Measurements from ENCODE around the gene WNT7A. TPM values are rescaled to one million over a fixed set of nuclear protein-coding genes. Genes with fewer than 3 reads are reported as not detected.

WNT7A gene
- total RNA-seq, 2 donors from 2014 or later = 0.13 TPM; not detected in 1

- H3K9me3 Mint-ChIP-seq = peaks cover 56% of the 10 kb centered on the region
- Histone ChIP-seq H3K9me3 (ENCODE audit: control insufficient read depth, low read length) (peaks cover 65% of the 10 kb centered on the region), H3K4me1 (ENCODE audit: control insufficient read depth, insufficient read depth, low read length) (no peaks in the 10 kb centered on the region), H3K9ac (ENCODE audit: extremely low read depth, low read length, poor library complexity, severe bottlenecking) (no peak overlapping the region), H3K27ac (ENCODE audit: low read depth, low read length) (no peak overlapping the region), H3K27me3 (ENCODE audit: control insufficient read depth, insufficient read depth, low read length, poor library complexity, severe bottlenecking) (peaks cover 17% of the 10 kb centered on the region), H3K36me3 (ENCODE audit: control insufficient read depth, insufficient read depth, low read length) (no peaks in the 10 kb centered on the region), H3K4me3 (ENCODE audit: low read length) (peak overlapping the region; percentile 56)
- TF ChIP-seq CTCF (conservative IDR thresholded peaks at IDR 0.05) = no peak
- H3K4me1 Mint-ChIP-seq = peaks cover 2% of the 10 kb centered on the region
- WGBS, 2 experiments (ENCODE audit: insufficient coverage in 1 of 2, insufficient read length in 1 of 2) = 92% methylated on average over 2 to 3 of the region's 3 CpGs
- no peak overlapping the region for H3K27ac Mint-ChIP-seq
- no peak overlapping the region for H3K4me3 Mint-ChIP-seq
- no peak for DNase-seq
- peaks cover 17% of the 10 kb centered on the region for H3K36me3 Mint-ChIP-seq (ENCODE audit: low read depth)
- peaks cover 49% of the 10 kb centered on the region for H3K27me3 Mint-ChIP-seq (ENCODE audit: insufficient read depth)
These were observed 18.5 kb upstream of the WNT7A start for GRCh38 chr3:13898346-13898745.

GRCh38 chr3:13896473-13897154 is 16.7 kb upstream of the WNT7A start:
- peaks cover 54% of the 10 kb centered on the region for H3K27me3 Mint-ChIP-seq (ENCODE audit: insufficient read depth)
- peaks cover 15% of the 10 kb centered on the region for H3K36me3 Mint-ChIP-seq (ENCODE audit: low read depth)
- peak overlapping the region; percentile 74 for H3K4me3 Mint-ChIP-seq
- no peaks in the 10 kb centered on the region for H3K36me3 ChIP-seq (ENCODE audit: control insufficient read depth, insufficient read depth, low read length)
- peaks cover 42% of the 10 kb centered on the region for H3K9me3 Mint-ChIP-seq
- WGBS, 2 experiments (ENCODE audit: insufficient coverage in 1 of 2, insufficient read length in 1 of 2) = 20 to 31% methylated on average over 9 to 12 of the region's 12 CpGs
- peak; percentile 97 for TF ChIP-seq CTCF (conservative IDR thresholded peaks at IDR 0.05)
- H3K4me1 Mint-ChIP-seq = peaks cover 2% of the 10 kb centered on the region
- peak overlapping the region; percentile 88 for H3K4me3 ChIP-seq (ENCODE audit: low read length)
- no peaks in the 10 kb centered on the region for H3K4me1 ChIP-seq (ENCODE audit: control insufficient read depth, insufficient read depth, low read length)
- H3K27ac Mint-ChIP-seq = no peak overlapping the region
- H3K27ac ChIP-seq (ENCODE audit: low read depth, low read length) = no peak overlapping the region
- peak; percentile 88 for DNase-seq
- peaks cover 17% of the 10 kb centered on the region for H3K27me3 ChIP-seq (ENCODE audit: control insufficient read depth, insufficient read depth, low read length, poor library complexity, severe bottlenecking)
- H3K9me3 ChIP-seq (ENCODE audit: control insufficient read depth, low read length) = peaks cover 56% of the 10 kb centered on the region
- no peak overlapping the region for H3K9ac ChIP-seq (ENCODE audit: extremely low read depth, low read length, poor library complexity, severe bottlenecking)

DNA sequence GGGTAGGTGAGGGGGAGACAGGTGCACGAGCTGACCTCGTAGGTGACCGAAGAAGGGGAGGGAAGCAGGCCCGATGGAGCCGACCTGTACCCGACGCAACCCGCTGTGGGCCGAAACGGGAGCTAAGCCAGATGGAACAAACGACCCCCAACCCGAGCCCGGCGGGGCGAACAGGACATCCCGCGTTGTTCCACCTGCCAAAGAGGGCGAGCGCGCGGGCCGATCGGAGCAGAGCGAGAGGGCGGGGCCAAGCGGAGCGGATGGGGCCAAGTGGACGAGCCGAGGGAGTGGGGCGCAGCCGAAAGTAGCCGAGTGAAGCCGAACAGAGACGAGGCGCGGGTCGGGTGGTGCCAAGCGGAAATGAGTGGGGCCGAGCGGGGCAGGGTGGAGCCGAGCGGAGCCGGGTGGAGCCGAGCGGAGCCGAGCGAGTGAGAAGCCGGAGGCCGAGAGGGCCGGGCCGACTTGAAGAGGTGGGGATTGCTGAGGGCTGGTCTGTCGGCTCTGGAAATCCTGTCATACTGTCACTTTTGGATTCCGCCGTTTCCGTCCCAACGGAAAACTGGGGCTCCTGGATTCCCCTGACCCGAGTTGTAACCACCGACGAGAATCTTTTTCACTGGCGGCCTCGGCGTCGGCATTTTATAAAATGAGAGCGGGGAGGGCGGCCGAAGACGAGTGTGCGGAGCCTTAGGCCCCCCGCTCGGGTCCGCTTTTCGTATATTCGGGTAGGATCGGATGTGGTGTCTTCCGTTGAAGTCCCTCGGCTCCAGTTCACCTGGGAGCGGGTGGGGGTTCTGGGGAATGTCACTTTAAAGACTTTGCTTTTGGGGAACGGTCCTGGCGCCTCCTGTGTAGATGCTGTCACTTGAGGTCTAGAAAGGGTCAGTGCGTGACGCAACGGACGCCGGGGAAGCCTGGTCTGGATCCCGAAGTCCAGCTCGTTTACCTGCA is 15.6 kb upstream of the WNT7A start:
- Mint-ChIP-seq H3K27ac (peak overlapping the region; percentile 52), H3K4me1 (peaks cover 2% of the 10 kb centered on the region), H3K27me3 (ENCODE audit: insufficient read depth) (peaks cover 47% of the 10 kb centered on the region), H3K4me3 (peak overlapping the region; percentile 74), H3K36me3 (ENCODE audit: low read depth) (peaks cover 10% of the 10 kb centered on the region), H3K9me3 (peaks cover 30% of the 10 kb centered on the region)
- peak overlapping the region; percentile 46 for H3K9ac ChIP-seq (ENCODE audit: extremely low read depth, low read length, poor library complexity, severe bottlenecking)
- peak overlapping the region; percentile 88 for H3K4me3 ChIP-seq (ENCODE audit: low read length)
- H3K4me1 ChIP-seq (ENCODE audit: control insufficient read depth, insufficient read depth, low read length) = no peaks in the 10 kb centered on the region
- WGBS, 2 experiments (ENCODE audit: insufficient coverage in 1 of 2, insufficient read length in 1 of 2) = 5 to 8% methylated on average over 31 to 86 of the region's 86 CpGs
- H3K27ac ChIP-seq (ENCODE audit: low read depth, low read length) = no peak overlapping the region
- peaks cover 44% of the 10 kb centered on the region for H3K9me3 ChIP-seq (ENCODE audit: control insufficient read depth, low read length)
- peak; percentile 99 for DNase-seq
- H3K36me3 ChIP-seq (ENCODE audit: control insufficient read depth, insufficient read depth, low read length) = no peaks in the 10 kb centered on the region
- TF ChIP-seq CTCF (conservative IDR thresholded peaks at IDR 0.05) = no peak
- peaks cover 17% of the 10 kb centered on the region for H3K27me3 ChIP-seq (ENCODE audit: control insufficient read depth, insufficient read depth, low read length, poor library complexity, severe bottlenecking)
